Astrocyte (in vitro differentiated cells and primary cell): ENCODE results near the gene GREB1. TPM values are rescaled to one million over a fixed set of nuclear protein-coding genes. Genes with fewer than 3 reads are reported as not detected.

Source experiments
- DNase-seq: peaks from one replicate; pipeline ENCODE4 v3.0.0-alpha.2; 2010; ENCODE audit warnings: low read depth
- FAIRE-seq: peaks from 2 replicates; lab custom pipeline; 2011; peaks lifted over from hg19 to GRCh38; lab: Jason Lieb, UNC
- H2AFZ ChIP-seq: 2 replicates; pipeline ENCODE4 v1.6.0; 2012; ENCODE audit warnings: low read depth, low read length, inconsistent platforms
- H3K27ac ChIP-seq: 2 replicates; pipeline ENCODE4 v1.5.1; 2011; ENCODE audit warnings: low read depth, low read length, inconsistent platforms
- H3K27me3 ChIP-seq: 2 replicates; pipeline ENCODE4 v1.6.0; 2011; ENCODE audit warnings: low read length, inconsistent platforms; ENCODE audit not compliant: insufficient read depth
- H3K36me3 ChIP-seq: 2 replicates; pipeline ENCODE4 v1.5.1; 2011; ENCODE audit warnings: low read length, inconsistent platforms; ENCODE audit not compliant: insufficient read depth
- H3K4me1 ChIP-seq: 2 replicates; pipeline ENCODE4 v1.5.1; 2011; ENCODE audit warnings: low read length, inconsistent platforms; ENCODE audit not compliant: insufficient read depth
- H3K4me2 ChIP-seq: 2 replicates; pipeline ENCODE4 v1.6.0; 2012; ENCODE audit warnings: low read length, inconsistent platforms
- H3K4me3 ChIP-seq: 2 replicates; pipeline ENCODE4 v1.5.1; 2011; ENCODE audit warnings: low read depth, mild to moderate bottlenecking, low read length, inconsistent platforms; ENCODE audit not compliant: insufficient read depth
- H3K79me2 ChIP-seq: 2 replicates; pipeline ENCODE4 v1.6.0; 2012; ENCODE audit warnings: mild to moderate bottlenecking, low read length, inconsistent platforms; ENCODE audit not compliant: insufficient read depth
- H3K9ac ChIP-seq: 2 replicates; pipeline ENCODE4 v1.6.0; 2012; ENCODE audit warnings: mild to moderate bottlenecking, low read length, inconsistent platforms
- H3K9me3 ChIP-seq: 2 replicates; pipeline ENCODE4 v1.5.1; 2012; ENCODE audit warnings: low read depth, mild to moderate bottlenecking, low read length, inconsistent platforms; ENCODE audit not compliant: insufficient read depth
- H4K20me1 ChIP-seq: 2 replicates; pipeline ENCODE4 v1.6.0; 2012; ENCODE audit warnings: low read length, inconsistent platforms; ENCODE audit not compliant: insufficient read depth
- H3K27ac Mint-ChIP-seq: one replicate; pipeline ENCODE4 v1.8.0; 2021; ENCODE audit warnings: mild to moderate bottlenecking, mixed read lengths; ENCODE audit not compliant: unreplicated experiment
- H3K27me3 Mint-ChIP-seq: one replicate; pipeline ENCODE4 v1.8.0; 2021; ENCODE audit warnings: low read depth, mixed read lengths; ENCODE audit not compliant: unreplicated experiment
- H3K36me3 Mint-ChIP-seq: one replicate; pipeline ENCODE4 v1.8.0; 2021; ENCODE audit warnings: low read depth, mixed read lengths; ENCODE audit not compliant: unreplicated experiment
- H3K4me1 Mint-ChIP-seq: one replicate; pipeline ENCODE4 v1.8.0; 2021; ENCODE audit warnings: low read depth, mixed read lengths; ENCODE audit not compliant: unreplicated experiment
- H3K4me3 Mint-ChIP-seq: one replicate; pipeline ENCODE4 v1.8.0; 2021; ENCODE audit warnings: mild to moderate bottlenecking, moderate library complexity, mixed read lengths; ENCODE audit not compliant: unreplicated experiment
- H3K9me3 Mint-ChIP-seq: one replicate; pipeline ENCODE4 v1.8.0; 2021; ENCODE audit warnings: mild to moderate bottlenecking, mixed read lengths; ENCODE audit not compliant: unreplicated experiment
- CTCF ChIP-seq: IDR thresholded peaks from 2 replicates; pipeline ENCODE4 v1.5.1; 2011; ENCODE audit warnings: low read depth, mild to moderate bottlenecking, inconsistent platforms, low read length, moderate library complexity; ENCODE audit not compliant: insufficient read depth
- EZH2 ChIP-seq: IDR thresholded peaks from 2 replicates; pipeline ENCODE4 v1.6.1; 2012; ENCODE audit warnings: mild to moderate bottlenecking, low read length, inconsistent platforms; ENCODE audit not compliant: insufficient read depth
- total RNA-seq: library from RNA; stranded (reverse); gene quantifications from 2 replicates; pipeline ENCODE4 v1.2.1, GENCODE V29; 2021

The GREB1 gene
- total RNA-seq, 1 donor from 2014 or later = 14.5 TPM

DNA sequence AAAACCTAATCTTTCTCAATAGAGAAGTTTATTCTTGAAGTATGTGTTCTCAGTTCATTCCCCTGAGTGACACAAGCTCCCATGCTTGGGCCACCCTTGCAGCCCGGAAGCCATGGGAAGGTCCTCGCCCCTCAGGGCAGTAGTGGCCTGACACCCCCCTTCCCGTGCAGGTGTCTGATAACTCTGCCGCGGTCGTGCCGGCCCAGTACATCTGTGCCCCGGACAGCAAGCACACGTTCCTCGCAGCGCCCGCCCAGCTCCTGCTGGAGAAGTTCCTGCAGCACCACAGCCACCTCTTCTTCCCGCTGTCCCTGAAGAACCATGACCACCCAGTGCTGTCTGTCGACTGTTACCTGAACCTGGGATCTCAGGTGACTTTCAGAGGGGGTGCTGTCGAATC is 103.7 kb downstream of the GREB1 start:
- H3K27ac Mint-ChIP-seq = no peak overlapping the region
- peaks cover 2% of the 10 kb centered on the region for H3K27me3 ChIP-seq
- no peaks in the 10 kb centered on the region for H3K27me3 Mint-ChIP-seq
- H3K36me3 ChIP-seq = no peaks in the 10 kb centered on the region
- TF ChIP-seq EZH2 = no peak
- TF ChIP-seq CTCF = no peak
- H3K4me3 ChIP-seq = no peak overlapping the region
- FAIRE-seq = no peak
- no peaks in the 10 kb centered on the region for H4K20me1 ChIP-seq
- H3K4me3 Mint-ChIP-seq = no peak overlapping the region
- H3K9ac ChIP-seq = no peak overlapping the region
- no peak for DNase-seq
- H3K4me1 ChIP-seq = no peaks in the 10 kb centered on the region
- H3K9me3 Mint-ChIP-seq = no peaks in the 10 kb centered on the region
- no peaks in the 10 kb centered on the region for H3K79me2 ChIP-seq
- no peak overlapping the region for H2AFZ ChIP-seq
- no peak overlapping the region for H3K27ac ChIP-seq
- no peak overlapping the region for H3K4me2 ChIP-seq
- no peaks in the 10 kb centered on the region for H3K9me3 ChIP-seq
- peaks cover 10% of the 10 kb centered on the region for H3K36me3 Mint-ChIP-seq
- no peaks in the 10 kb centered on the region for H3K4me1 Mint-ChIP-seq

- H3K4me1 Mint-ChIP-seq = no peaks in the 10 kb centered on the region
- H3K27me3 Mint-ChIP-seq = no peaks in the 10 kb centered on the region
- no peaks in the 10 kb centered on the region for H3K9me3 ChIP-seq
- no peaks in the 10 kb centered on the region for H3K4me1 ChIP-seq
- peaks cover 14% of the 10 kb centered on the region for H3K36me3 Mint-ChIP-seq
- no peaks in the 10 kb centered on the region for H3K79me2 ChIP-seq
- no peak overlapping the region for H3K4me3 Mint-ChIP-seq
- DNase-seq (no peak), FAIRE-seq (no peak)
- H4K20me1 ChIP-seq = no peaks in the 10 kb centered on the region
- H3K36me3 ChIP-seq = no peaks in the 10 kb centered on the region
- H3K4me3 ChIP-seq = no peak overlapping the region
- TF ChIP-seq EZH2 = no peak
- TF ChIP-seq CTCF = no peak
- no peak overlapping the region for H3K27ac Mint-ChIP-seq
- H2AFZ ChIP-seq = no peak overlapping the region
- H3K9ac ChIP-seq = no peak overlapping the region
- H3K27me3 ChIP-seq = peaks cover 2% of the 10 kb centered on the region
- no peak overlapping the region for H3K27ac ChIP-seq
- H3K4me2 ChIP-seq = no peak overlapping the region
- no peaks in the 10 kb centered on the region for H3K9me3 Mint-ChIP-seq
These were observed 105.7 kb downstream of the GREB1 start for GRCh38 chr2:11639503-11639902.

DNA sequence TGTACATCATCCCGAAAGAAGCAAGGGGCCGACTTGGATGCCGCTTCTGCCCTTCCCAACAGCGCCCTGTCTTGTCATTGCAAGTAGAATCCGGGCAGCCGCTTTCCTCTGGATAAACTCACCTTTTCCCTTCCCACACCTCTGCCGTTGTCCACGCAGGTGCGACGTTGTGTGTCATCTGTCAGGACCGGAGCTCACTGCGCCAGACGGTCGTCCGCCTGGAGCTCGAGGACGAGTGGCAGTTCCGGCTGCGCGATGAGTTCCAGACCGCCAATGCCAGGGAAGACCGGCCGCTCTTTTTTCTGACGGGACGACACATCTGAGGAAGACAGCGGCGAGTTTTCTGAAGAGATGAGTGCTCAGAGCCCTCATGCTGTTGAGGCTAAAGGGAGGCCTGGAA is 106.3 kb downstream of the GREB1 start:
- no peak overlapping the region for H2AFZ ChIP-seq
- DNase-seq (no peak), FAIRE-seq (no peak)
- TF ChIP-seq EZH2 (no peak), CTCF (no peak)
- no peaks in the 10 kb centered on the region for H3K79me2 ChIP-seq
- H3K4me3 ChIP-seq = no peak overlapping the region
- Mint-ChIP-seq H3K27me3 (no peaks in the 10 kb centered on the region), H3K27ac (no peak overlapping the region), H3K4me1 (no peaks in the 10 kb centered on the region), H3K9me3 (no peaks in the 10 kb centered on the region), H3K36me3 (peaks cover 14% of the 10 kb centered on the region), H3K4me3 (no peak overlapping the region)
- no peaks in the 10 kb centered on the region for H4K20me1 ChIP-seq
- H3K4me1 ChIP-seq = no peaks in the 10 kb centered on the region
- peaks cover 2% of the 10 kb centered on the region for H3K27me3 ChIP-seq
- H3K36me3 ChIP-seq = no peaks in the 10 kb centered on the region
- H3K27ac ChIP-seq = no peak overlapping the region
- no peak overlapping the region for H3K4me2 ChIP-seq
- no peaks in the 10 kb centered on the region for H3K9me3 ChIP-seq
- H3K9ac ChIP-seq = no peak overlapping the region
